Spleen (tissue), 7 donors: ENCODE results near the gene CDK19.

ENCODE experiments used
- POLR2A ChIP-seq, 3 donors: fragments of 450-650 bp; IDR thresholded peaks; one replicate each; pipeline ENCODE4 v1.5.1; 2017; ENCODE audit warnings: antibody characterized with exemption in 3 of 3, mild to moderate bottlenecking in 1 of 3
- TF ChIP-seq, protein P1 (sequence below), 11 experiments: fragments of 200-600 bp in 7 of 11; fragments of 450-650 bp in 4 of 11; sonication (generic) in 4 of 11; IDR thresholded peaks in 8 of 11; conservative IDR thresholded peaks in 3 of 11; 1 replicate in 7 of 11; 2 replicates in 4 of 11; pipeline versions ENCODE4 v1.4.0 to v1.8.0; 2016 to 2021; ENCODE audit warnings: antibody characterized with exemption in 11 of 11, inconsistent platforms in 4 of 11, mild to moderate bottlenecking in 1 of 11
- donor health status: DM: no; HTN: no; CAD: no; lungs with moderate emphysema.
- donor health status: DM: no; HTN: no; CAD: no.
- donor health status: DM: no; HTN: no; CAD: no.

GRCh38 chr6:110560239-110561007 lies 254.8 kb downstream of the CDK19 start:
- TF ChIP-seq, protein P1, sequence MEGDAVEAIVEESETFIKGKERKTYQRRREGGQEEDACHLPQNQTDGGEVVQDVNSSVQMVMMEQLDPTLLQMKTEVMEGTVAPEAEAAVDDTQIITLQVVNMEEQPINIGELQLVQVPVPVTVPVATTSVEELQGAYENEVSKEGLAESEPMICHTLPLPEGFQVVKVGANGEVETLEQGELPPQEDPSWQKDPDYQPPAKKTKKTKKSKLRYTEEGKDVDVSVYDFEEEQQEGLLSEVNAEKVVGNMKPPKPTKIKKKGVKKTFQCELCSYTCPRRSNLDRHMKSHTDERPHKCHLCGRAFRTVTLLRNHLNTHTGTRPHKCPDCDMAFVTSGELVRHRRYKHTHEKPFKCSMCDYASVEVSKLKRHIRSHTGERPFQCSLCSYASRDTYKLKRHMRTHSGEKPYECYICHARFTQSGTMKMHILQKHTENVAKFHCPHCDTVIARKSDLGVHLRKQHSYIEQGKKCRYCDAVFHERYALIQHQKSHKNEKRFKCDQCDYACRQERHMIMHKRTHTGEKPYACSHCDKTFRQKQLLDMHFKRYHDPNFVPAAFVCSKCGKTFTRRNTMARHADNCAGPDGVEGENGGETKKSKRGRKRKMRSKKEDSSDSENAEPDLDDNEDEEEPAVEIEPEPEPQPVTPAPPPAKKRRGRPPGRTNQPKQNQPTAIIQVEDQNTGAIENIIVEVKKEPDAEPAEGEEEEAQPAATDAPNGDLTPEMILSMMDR (IDR thresholded peaks at IDR 0.05 in 8 of 11, conservative IDR thresholded peaks at IDR 0.05 in 3 of 11) = no peak
- TF ChIP-seq POLR2A (IDR thresholded peaks at IDR 0.05) = no peak
